LNCAP (cell line): ENCODE results near the gene APOB.

Experiments
- TF ChIP-seq, protein P1 (sequence below): fragments of 450-650 bp; IDR thresholded peaks from 2 replicates; pipeline ENCODE4 v1.5.1; 2017; ENCODE audit warnings: mild to moderate bottlenecking

Gene APOB

DNA sequence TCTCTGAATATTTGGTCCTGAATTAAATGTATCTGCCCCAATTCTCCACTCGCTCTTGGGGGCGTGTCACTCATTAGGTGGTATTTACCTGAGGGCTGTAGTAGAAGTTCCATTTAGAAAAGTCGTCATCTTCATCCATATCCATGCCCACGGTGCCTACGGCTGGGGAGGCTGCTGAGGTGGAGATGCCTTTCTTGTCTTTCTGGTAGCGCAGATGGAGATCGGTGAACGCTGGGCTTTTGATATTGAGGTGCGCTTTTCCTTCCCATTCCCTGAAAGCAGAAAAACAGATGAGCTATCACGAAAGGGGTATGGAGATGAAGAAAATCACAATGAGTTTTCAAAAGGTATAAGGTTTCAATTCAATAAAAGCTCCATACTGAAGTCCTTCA lies 39.7 kb downstream of the APOB start:
- TF ChIP-seq, protein P1, sequence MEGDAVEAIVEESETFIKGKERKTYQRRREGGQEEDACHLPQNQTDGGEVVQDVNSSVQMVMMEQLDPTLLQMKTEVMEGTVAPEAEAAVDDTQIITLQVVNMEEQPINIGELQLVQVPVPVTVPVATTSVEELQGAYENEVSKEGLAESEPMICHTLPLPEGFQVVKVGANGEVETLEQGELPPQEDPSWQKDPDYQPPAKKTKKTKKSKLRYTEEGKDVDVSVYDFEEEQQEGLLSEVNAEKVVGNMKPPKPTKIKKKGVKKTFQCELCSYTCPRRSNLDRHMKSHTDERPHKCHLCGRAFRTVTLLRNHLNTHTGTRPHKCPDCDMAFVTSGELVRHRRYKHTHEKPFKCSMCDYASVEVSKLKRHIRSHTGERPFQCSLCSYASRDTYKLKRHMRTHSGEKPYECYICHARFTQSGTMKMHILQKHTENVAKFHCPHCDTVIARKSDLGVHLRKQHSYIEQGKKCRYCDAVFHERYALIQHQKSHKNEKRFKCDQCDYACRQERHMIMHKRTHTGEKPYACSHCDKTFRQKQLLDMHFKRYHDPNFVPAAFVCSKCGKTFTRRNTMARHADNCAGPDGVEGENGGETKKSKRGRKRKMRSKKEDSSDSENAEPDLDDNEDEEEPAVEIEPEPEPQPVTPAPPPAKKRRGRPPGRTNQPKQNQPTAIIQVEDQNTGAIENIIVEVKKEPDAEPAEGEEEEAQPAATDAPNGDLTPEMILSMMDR, result no peak

- TF ChIP-seq, protein P1, result no peak
Observed at GRCh38 chr2:21003572-21004180, 40.2 kb downstream of the APOB start.

DNA sequence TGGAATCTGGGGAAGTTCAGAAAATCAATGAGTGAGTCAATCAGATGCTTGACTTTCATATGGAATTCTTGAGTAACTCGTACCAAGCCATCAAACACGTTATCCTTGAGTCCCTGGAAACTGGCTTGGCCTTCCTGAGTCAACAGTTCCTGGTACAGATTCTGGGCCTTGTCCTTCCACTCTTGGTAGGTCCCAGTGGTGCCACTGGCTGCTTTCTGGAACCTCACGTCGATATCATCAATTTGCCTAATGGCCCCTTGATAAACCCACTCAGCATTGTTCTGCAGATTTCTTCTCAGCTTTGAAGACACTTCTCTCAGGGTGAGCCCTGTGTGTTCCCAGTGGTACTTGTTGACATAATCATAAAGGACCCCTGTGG lies 41.1 kb downstream of the APOB start:
- TF ChIP-seq, protein P1, result no peak

- TF ChIP-seq, protein P1, result no peak
Observed at GRCh38 chr2:21001988-21002813, 41.7 kb downstream of the APOB start.

- TF ChIP-seq, protein P1, result no peak
Observed at GRCh38 chr2:21001225-21001946, 42.5 kb downstream of the APOB start.

- TF ChIP-seq, protein P1, result no peak
Observed at GRCh38 chr2:20999906-21000645, 43.8 kb downstream of the APOB start.
